SK-N-SH (cell line): ENCODE measurements around the gene MYO1D. TPM values are rescaled to one million over a fixed set of nuclear protein-coding genes. Genes with fewer than 3 reads are reported as not detected.

ENCODE experiments used
- CTCF ChIA-PET: fragments of 300-600, 350-600 bp; formaldehyde crosslinking; extraction: SDS; loops from one replicate; lab custom pipeline; 2021; lab: Yijun Ruan, JAX
- POLR2A ChIA-PET: fragments of 350-600 bp; sonication (Branson Sonifier 250); formaldehyde crosslinking; extraction: SDS; loops from one replicate; lab custom pipeline; 2020; ENCODE audit warnings: antibody characterized with exemption, inconsistent platforms; lab: Yijun Ruan, JAX
- DNase-seq: peaks from one replicate; pipeline ENCODE4 v3.0.0; 2012
- H2AFZ ChIP-seq: fragments of 200-600 bp; sonication (generic); 2 replicates; pipeline ENCODE4 v1.8.1; 2016; ENCODE audit warnings: antibody characterized with exemption, mild to moderate bottlenecking, low read depth
- H3F3A ChIP-seq: fragments of 200-600 bp; sonication (generic); replicated peaks from 2 replicates; pipeline ENCODE3; 2016; ENCODE audit warnings: antibody characterized with exemption, mild to moderate bottlenecking; ENCODE audit not compliant: insufficient read depth
- H3K27ac ChIP-seq, 2 experiments: fragments of 200-500 bp in 1 of 2; fragments of 200-600 bp in 1 of 2; sonication (Bioruptor generic) in 1 of 2; sonication (generic), shearing (Covaris generic) in 1 of 2; 2 replicates each; pipeline versions ENCODE4 v1.5.1 to v1.6.1; 2014 to 2016; ENCODE audit warnings: low read depth in 2 of 2, inconsistent platforms in 1 of 2, low read length in 1 of 2, mild to moderate bottlenecking in 1 of 2, mixed read lengths in 1 of 2
- H3K27me3 ChIP-seq: fragments of 200-600 bp; sonication (generic), shearing (Covaris generic); 2 replicates; pipeline ENCODE4 v1.6.1; 2016; ENCODE audit warnings: mixed run types; ENCODE audit not compliant: insufficient read depth
- H3K36me3 ChIP-seq, 2 experiments: fragments of 200-500 bp in 1 of 2; fragments of 200-600 bp in 1 of 2; sonication (Bioruptor generic) in 1 of 2; sonication (generic) in 1 of 2; replicated peaks in 1 of 2; 2 replicates each; pipeline versions ENCODE3 to v1.5.1; 2014 to 2016; ENCODE audit warnings: low read length in 1 of 2, mild to moderate bottlenecking in 1 of 2; ENCODE audit not compliant: insufficient read depth in 2 of 2, control insufficient read depth in 1 of 2
- H3K4me1 ChIP-seq, 2 experiments: fragments of 200-500 bp in 1 of 2; fragments of 200-600 bp in 1 of 2; sonication (Bioruptor generic) in 1 of 2; sonication (generic), shearing (Covaris generic) in 1 of 2; 2 replicates each; pipeline versions ENCODE4 v1.5.1 to v1.6.1; 2014 to 2016; ENCODE audit warnings: low read depth in 1 of 2, low read length in 1 of 2, mixed run types in 1 of 2; ENCODE audit not compliant: insufficient read depth in 2 of 2, control insufficient read depth in 1 of 2
- H3K4me2 ChIP-seq: fragments of 200-600 bp; sonication (generic), shearing (Covaris generic); 2 replicates; pipeline ENCODE4 v1.6.1; 2017; ENCODE audit warnings: mixed run types
- H3K4me3 ChIP-seq, 2 experiments: fragments of 200-500 bp in 1 of 2; fragments of 200-600 bp in 1 of 2; sonication (Bioruptor generic) in 1 of 2; sonication (generic), shearing (Covaris generic) in 1 of 2; 2 replicates each; pipeline versions ENCODE4 v1.5.1 to v1.8.1; 2014 to 2016; ENCODE audit warnings: low read depth in 2 of 2, inconsistent platforms in 1 of 2, low read length in 1 of 2, mild to moderate bottlenecking in 1 of 2, mixed read lengths in 1 of 2, moderate library complexity in 1 of 2
- H3K79me2 ChIP-seq: fragments of 200-600 bp; sonication (generic); 2 replicates; pipeline ENCODE4 v1.8.1; 2017; ENCODE audit warnings: mild to moderate bottlenecking; ENCODE audit not compliant: insufficient read depth
- H3K9ac ChIP-seq: fragments of 200-600 bp; sonication (generic); 2 replicates; pipeline ENCODE4 v1.6.1; 2017; ENCODE audit warnings: mixed run types
- H3K9me2 ChIP-seq: fragments of 200-600 bp; sonication (generic); 2 replicates; pipeline ENCODE4 v1.6.1; 2017; ENCODE audit warnings: mixed run types
- H3K9me3 ChIP-seq: fragments of 200-600 bp; sonication (generic); 2 replicates; pipeline ENCODE4 v1.6.1; 2017; ENCODE audit warnings: mixed run types, mild to moderate bottlenecking, moderate library complexity
- H4K20me1 ChIP-seq: fragments of 200-600 bp; sonication (generic); 2 replicates; pipeline ENCODE4 v1.6.1; 2017; ENCODE audit warnings: mild to moderate bottlenecking, mixed run types; ENCODE audit not compliant: insufficient read depth
- CTCF ChIP-seq: fragments of 200-600 bp; sonication (generic); IDR thresholded peaks from 2 replicates; pipeline ENCODE4 v1.6.1; 2017; ENCODE audit warnings: antibody characterized with exemption, mild to moderate bottlenecking, moderate library complexity
- ELF1 ChIP-seq: IDR thresholded peaks from 2 replicates; pipeline ENCODE4 v1.4.0; 2012
- FOXJ3 ChIP-seq: sonication (generic); formaldehyde crosslinking; IDR thresholded peaks from 2 replicates; pipeline ENCODE4 v1.5.1; 2020; ENCODE audit warnings: mild to moderate bottlenecking, missing genetic modification reagents
- GABPA ChIP-seq: IDR thresholded peaks from 2 replicates; pipeline ENCODE4 v1.4.0; 2012; ENCODE audit warnings: low read depth, mild to moderate bottlenecking
- GATA2 ChIP-seq: sonication (generic); formaldehyde crosslinking; IDR thresholded peaks from 2 replicates; pipeline ENCODE4 v1.5.0; 2020; ENCODE audit warnings: mild to moderate bottlenecking, missing genetic modification reagents
- MAX ChIP-seq: IDR thresholded peaks from 2 replicates; pipeline ENCODE4 v1.4.0; 2012; ENCODE audit warnings: low read depth
- MXI1 ChIP-seq: IDR thresholded peaks from 2 replicates; pipeline ENCODE4 v1.6.1; 2012; ENCODE audit warnings: mild to moderate bottlenecking, low read depth, low read length, improper control_type of control experiment
- POLR2AphosphoS5 ChIP-seq: IDR thresholded peaks from 2 replicates; pipeline ENCODE4 v1.6.1; 2012; ENCODE audit warnings: low read depth, low read length
- RAD21 ChIP-seq: IDR thresholded peaks from 2 replicates; pipeline ENCODE4 v1.6.1; 2012; ENCODE audit warnings: mild to moderate bottlenecking, low read length
- RCOR1 ChIP-seq: fragments of 150-350 bp; IDR thresholded peaks from 2 replicates; pipeline ENCODE4 v1.6.1; 2017; ENCODE audit warnings: antibody characterized with exemption, low read length
- RFX5 ChIP-seq: IDR thresholded peaks from 2 replicates; pipeline ENCODE4 v1.6.1; 2012; ENCODE audit warnings: mild to moderate bottlenecking, improper control_type of control experiment, low read length
- RXRA ChIP-seq: IDR thresholded peaks from 2 replicates; pipeline ENCODE4 v1.4.0; 2012; ENCODE audit warnings: low read depth, mild to moderate bottlenecking, borderline replicate concordance
- SMC3 ChIP-seq: IDR thresholded peaks from 2 replicates; pipeline ENCODE4 v1.6.1; 2012; ENCODE audit warnings: low read depth, low read length, improper control_type of control experiment
- TCF12 ChIP-seq: IDR thresholded peaks from 2 replicates; pipeline ENCODE4 v1.4.0; 2012
- TEAD4 ChIP-seq: IDR thresholded peaks from 2 replicates; pipeline ENCODE4 v1.4.0; 2012; ENCODE audit warnings: mild to moderate bottlenecking, borderline replicate concordance; ENCODE audit not compliant: insufficient read depth
- WGBS: methylation state at CpG from one replicate; pipeline ENCODE4 v1.1.6; 2017; ENCODE audit warnings: low lambda C conversion rate; 5-methylcytosine and 5-hydroxymethylcytosine counted together
- polyA plus RNA-seq, 3 experiments: library from polyadenylated mRNA; depleted of rRNA; stranded (reverse); fragments of >200 nt; gene quantifications; 2 replicates each; pipeline ENCODE4 v1.2.3, GENCODE V29; 2012
- TF ChIP-seq, protein P1 (sequence below): IDR thresholded peaks from 2 replicates; pipeline ENCODE4 v1.6.1; 2012; ENCODE audit warnings: mild to moderate bottlenecking, low read depth, low read length, moderate library complexity

MYO1D gene
- polyA plus RNA-seq, 1 of the 3 experiments (the other 2 are of a cell fraction): 20.4 TPM

GRCh38 chr17:32528825-32529224 lies 348.1 kb downstream of the MYO1D start:
- Histone ChIP-seq H3K4me2 (no peak overlapping the region), H3F3A (no peaks in the 10 kb centered on the region), H3K36me3 (no peaks in the 10 kb centered on the region), H3K9me2 (no peaks in the 10 kb centered on the region), H3K9me3 (no peaks in the 10 kb centered on the region), H4K20me1 (no peaks in the 10 kb centered on the region), H3K27me3 (no peaks in the 10 kb centered on the region), H2AFZ (no peak overlapping the region), H3K4me3 (no peak overlapping the region), H3K27ac (no peak overlapping the region), H3K9ac (no peak overlapping the region), H3K79me2 (no peaks in the 10 kb centered on the region), H3K4me1 (peaks cover 3 to 4% of the 10 kb centered on the region in 2 experiments; a peak in 2 of 4 replicates)
- no peak for DNase-seq
- POLR2A ChIA-PET: no interaction called here
- WGBS: 93% methylated on average over 7 of the region's 7 CpGs
- TF ChIP-seq GATA2 (CRISPR knock-in tag) (no peak), RCOR1 (no peak), GABPA (no peak), POLR2AphosphoS5 (no peak), MXI1 (no peak), FOXJ3 (no peak), RFX5 (no peak), TEAD4 (no peak), TCF12 (no peak), MAX (no peak), ELF1 (no peak), SMC3 (no peak), RAD21 (no peak), CTCF (no peak), RXRA (no peak)
- TF ChIP-seq, protein P1, sequence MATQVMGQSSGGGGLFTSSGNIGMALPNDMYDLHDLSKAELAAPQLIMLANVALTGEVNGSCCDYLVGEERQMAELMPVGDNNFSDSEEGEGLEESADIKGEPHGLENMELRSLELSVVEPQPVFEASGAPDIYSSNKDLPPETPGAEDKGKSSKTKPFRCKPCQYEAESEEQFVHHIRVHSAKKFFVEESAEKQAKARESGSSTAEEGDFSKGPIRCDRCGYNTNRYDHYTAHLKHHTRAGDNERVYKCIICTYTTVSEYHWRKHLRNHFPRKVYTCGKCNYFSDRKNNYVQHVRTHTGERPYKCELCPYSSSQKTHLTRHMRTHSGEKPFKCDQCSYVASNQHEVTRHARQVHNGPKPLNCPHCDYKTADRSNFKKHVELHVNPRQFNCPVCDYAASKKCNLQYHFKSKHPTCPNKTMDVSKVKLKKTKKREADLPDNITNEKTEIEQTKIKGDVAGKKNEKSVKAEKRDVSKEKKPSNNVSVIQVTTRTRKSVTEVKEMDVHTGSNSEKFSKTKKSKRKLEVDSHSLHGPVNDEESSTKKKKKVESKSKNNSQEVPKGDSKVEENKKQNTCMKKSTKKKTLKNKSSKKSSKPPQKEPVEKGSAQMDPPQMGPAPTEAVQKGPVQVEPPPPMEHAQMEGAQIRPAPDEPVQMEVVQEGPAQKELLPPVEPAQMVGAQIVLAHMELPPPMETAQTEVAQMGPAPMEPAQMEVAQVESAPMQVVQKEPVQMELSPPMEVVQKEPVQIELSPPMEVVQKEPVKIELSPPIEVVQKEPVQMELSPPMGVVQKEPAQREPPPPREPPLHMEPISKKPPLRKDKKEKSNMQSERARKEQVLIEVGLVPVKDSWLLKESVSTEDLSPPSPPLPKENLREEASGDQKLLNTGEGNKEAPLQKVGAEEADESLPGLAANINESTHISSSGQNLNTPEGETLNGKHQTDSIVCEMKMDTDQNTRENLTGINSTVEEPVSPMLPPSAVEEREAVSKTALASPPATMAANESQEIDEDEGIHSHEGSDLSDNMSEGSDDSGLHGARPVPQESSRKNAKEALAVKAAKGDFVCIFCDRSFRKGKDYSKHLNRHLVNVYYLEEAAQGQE: no peak
- CTCF ChIA-PET: no interaction called here
